ENCODE data around the gene SLC44A4. TPM values are rescaled to one million over a fixed set of nuclear protein-coding genes. Genes with fewer than 3 reads are reported as not detected.
"Not testable (repeated sequence)": the region's sequence is repeated elsewhere in the genome, so short reads cannot be mapped to it uniquely, and the experiment has no call there.

Gene SLC44A4
- total RNA-seq, 1 donor from 2014 or later = 5.9 TPM

DNA sequence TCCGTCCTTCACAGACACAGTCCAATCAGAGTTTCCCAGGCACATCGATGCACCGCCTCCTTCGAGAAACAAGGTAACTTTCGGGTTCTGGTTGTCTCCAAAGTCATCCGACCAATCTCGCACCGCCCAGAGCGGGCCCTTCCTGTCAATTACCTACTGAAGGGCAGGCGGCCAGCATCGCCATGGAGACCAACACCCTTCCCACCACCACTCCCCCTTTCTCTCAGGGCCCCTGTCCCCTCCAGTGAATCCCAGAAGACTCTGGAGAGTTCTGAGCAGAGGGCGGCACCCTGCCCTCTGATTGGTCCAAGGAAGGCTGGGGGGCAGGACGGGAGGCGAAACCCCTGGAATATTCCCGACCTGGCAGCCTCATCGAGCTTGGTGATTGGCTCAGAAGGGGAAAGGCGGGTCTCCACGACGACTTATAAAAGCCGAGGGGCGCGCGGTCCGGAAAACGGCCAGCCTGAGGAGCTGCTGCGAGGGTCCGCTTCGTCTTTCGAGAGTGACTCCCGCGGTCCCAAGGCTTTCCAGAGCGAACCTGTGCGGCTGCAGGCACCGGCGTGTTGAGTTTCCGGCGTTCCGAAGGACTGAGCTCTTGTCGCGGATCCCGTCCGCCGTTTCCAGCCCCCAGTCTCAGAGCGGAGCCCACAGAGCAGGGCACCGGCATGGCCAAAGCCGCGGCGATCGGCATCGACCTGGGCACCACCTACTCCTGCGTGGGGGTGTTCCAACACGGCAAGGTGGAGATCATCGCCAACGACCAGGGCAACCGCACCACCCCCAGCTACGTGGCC, 51.3 kb downstream of the SLC44A4 start, which contains the start of gene HSPA1B:
HSPA1B (plus strand) TSS at position 453 of the 794 bp plus-strand sequence; CDS start at position 666, 213 bp downstream.
- peak; percentile 100 for DNase-seq (ENCODE audit: extremely low spot score in 2 of 2)
- peak within 1 kb of the TSS; percentile 100 for H3K27ac ChIP-seq
- intact Hi-C loops (cut with DNase I) = no loop called here
- H3K36me3 ChIP-seq = peaks cover 0 to 5% of the 10 kb centered on the region in 2 donors
- H3K27me3 ChIP-seq = no peaks in the 10 kb centered on the region
- TF ChIP-seq, protein P1, sequence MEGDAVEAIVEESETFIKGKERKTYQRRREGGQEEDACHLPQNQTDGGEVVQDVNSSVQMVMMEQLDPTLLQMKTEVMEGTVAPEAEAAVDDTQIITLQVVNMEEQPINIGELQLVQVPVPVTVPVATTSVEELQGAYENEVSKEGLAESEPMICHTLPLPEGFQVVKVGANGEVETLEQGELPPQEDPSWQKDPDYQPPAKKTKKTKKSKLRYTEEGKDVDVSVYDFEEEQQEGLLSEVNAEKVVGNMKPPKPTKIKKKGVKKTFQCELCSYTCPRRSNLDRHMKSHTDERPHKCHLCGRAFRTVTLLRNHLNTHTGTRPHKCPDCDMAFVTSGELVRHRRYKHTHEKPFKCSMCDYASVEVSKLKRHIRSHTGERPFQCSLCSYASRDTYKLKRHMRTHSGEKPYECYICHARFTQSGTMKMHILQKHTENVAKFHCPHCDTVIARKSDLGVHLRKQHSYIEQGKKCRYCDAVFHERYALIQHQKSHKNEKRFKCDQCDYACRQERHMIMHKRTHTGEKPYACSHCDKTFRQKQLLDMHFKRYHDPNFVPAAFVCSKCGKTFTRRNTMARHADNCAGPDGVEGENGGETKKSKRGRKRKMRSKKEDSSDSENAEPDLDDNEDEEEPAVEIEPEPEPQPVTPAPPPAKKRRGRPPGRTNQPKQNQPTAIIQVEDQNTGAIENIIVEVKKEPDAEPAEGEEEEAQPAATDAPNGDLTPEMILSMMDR (IDR thresholded peaks at IDR 0.05) = peak in 2 of 3 experiments; percentile 25 to 31
- TF ChIP-seq POLR2AphosphoS5 (IDR thresholded peaks at IDR 0.05; ENCODE audit: insufficient read depth in 1 of 2, low read depth in 1 of 2) (peak; percentile 100), POLR2A (IDR thresholded peaks at IDR 0.05) (peak; percentile 100)
- H3K4me3 ChIP-seq = peak within 1 kb of the TSS; percentile 54 to 77
- H3K4me1 ChIP-seq = peaks cover 60% of the 10 kb centered on the region
- no peaks in the 10 kb centered on the region for H3K9me3 ChIP-seq

DNA sequence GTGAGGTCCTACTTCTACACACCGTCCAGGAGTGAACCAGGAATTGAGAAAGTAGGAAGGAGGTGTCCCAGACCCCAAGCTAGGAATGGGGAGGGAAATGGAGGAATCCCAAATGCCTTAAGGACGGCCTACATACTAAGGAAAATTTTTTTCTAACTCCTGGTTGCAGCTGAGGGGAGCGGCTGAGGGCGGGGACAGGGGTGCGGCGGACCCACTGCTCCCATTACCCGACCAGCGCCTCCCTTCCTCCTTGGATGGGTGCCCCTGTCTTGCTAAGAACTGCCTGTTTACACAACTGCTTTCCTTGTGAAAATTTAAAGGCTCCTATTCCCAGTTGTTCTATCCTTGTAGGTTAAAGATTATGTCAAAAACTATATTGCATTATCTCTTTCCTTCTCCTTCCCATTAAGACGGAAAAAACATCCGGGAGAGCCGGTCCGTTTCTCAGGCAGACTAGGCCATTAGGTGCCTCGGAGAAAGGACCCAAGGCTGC, 52.0 kb downstream of the SLC44A4 start:
- peak in 1 of 2 donors; percentile 65 for TF ChIP-seq POLR2A (IDR thresholded peaks at IDR 0.05)
- TF ChIP-seq, protein P1 (IDR thresholded peaks at IDR 0.05) = no peak
- peak in 1 of 2 donors; percentile 14 for TF ChIP-seq POLR2AphosphoS5 (IDR thresholded peaks at IDR 0.05; ENCODE audit: insufficient read depth in 1 of 2, low read depth in 1 of 2)
- peaks cover 57% of the 10 kb centered on the region for H3K4me1 ChIP-seq
- no peaks in the 10 kb centered on the region for H3K27me3 ChIP-seq

DNA sequence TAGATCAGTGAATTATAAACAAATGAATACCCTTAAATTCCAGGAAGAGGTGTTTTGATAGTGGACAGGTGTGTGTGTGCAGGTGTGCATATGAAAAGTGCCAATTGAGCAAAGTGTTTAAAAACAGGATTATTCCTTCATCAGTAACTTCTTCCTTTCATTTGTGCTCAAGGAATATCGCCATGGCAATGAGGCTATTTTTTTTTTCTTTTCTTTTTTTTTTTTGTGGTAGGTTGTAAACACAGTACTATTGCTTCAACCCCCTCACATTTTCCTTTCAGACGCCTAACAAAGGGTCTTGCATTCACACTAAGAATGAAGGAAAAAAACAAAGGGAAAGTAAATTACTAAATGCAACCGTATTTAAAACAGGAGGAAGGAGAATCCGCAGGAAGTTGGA, 53.2 kb downstream of the SLC44A4 start:
- TF ChIP-seq, protein P1 (IDR thresholded peaks at IDR 0.05) = no peak
- TF ChIP-seq POLR2A (IDR thresholded peaks at IDR 0.05) = no peak
- Histone ChIP-seq H3K4me3 (no peak overlapping the region), H3K27me3 (no peaks in the 10 kb centered on the region), H3K4me1 (peaks cover 55% of the 10 kb centered on the region), H3K36me3 (no peaks in the 10 kb centered on the region), H3K9me3 (no peaks in the 10 kb centered on the region), H3K27ac (peak overlapping the region; percentile 100)
- intact Hi-C loops (cut with DNase I) = no loop called here
- no peak for DNase-seq (ENCODE audit: extremely low spot score in 2 of 2)

More for the DNA sequence above, 52.0 kb downstream of the SLC44A4 start:
- Histone ChIP-seq H3K4me3 (peak overlapping the region; percentile 54 to 77), H3K36me3 (peaks cover 0 to 4% of the 10 kb centered on the region in 2 donors), H3K9me3 (no peaks in the 10 kb centered on the region), H3K27ac (peak overlapping the region; percentile 100)
- intact Hi-C loops (cut with DNase I) = no loop called here
- peak in 1 of 2 donors; percentile 98 for DNase-seq (ENCODE audit: extremely low spot score in 2 of 2)

DNA sequence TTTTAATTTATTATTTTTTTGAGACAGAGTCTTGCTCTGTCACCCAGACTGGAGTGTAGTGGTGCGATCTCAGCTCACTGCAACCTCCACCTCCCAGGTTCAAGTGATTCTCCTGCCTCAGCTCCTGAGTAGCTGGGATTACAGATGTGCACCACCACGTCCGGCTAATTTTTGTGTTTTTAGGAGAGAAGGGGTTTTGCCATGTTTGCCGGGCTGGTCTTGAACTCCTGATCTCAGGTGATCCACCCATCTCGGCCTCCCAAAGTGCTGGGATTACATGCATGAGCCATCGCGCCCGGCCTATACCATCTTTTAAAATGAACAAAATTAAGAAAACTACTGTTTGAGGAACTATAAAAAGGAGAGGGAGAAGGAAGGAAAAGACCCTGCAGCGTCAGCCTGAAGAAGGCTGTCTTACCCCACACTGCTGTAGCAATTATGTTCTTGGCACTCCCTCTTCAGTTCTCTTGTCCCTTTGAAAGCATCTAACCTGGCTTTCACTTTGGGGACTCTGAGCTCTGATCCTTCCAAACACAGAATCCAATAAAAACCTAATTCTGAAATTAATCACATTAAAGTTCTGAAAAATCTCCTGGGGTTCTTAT, 55.1 kb downstream of the SLC44A4 start:
- H3K36me3 ChIP-seq; intact Hi-C loops (cut with DNase I); DNase-seq (ENCODE audit: extremely low spot score in 2 of 2); H3K4me3 ChIP-seq; H3K27me3 ChIP-seq; H3K9me3 ChIP-seq: not testable (repeated sequence)
- Histone ChIP-seq H3K4me1 (peaks cover 73% of the 10 kb centered on the region), H3K27ac (peak overlapping the region; percentile 100)

DNA sequence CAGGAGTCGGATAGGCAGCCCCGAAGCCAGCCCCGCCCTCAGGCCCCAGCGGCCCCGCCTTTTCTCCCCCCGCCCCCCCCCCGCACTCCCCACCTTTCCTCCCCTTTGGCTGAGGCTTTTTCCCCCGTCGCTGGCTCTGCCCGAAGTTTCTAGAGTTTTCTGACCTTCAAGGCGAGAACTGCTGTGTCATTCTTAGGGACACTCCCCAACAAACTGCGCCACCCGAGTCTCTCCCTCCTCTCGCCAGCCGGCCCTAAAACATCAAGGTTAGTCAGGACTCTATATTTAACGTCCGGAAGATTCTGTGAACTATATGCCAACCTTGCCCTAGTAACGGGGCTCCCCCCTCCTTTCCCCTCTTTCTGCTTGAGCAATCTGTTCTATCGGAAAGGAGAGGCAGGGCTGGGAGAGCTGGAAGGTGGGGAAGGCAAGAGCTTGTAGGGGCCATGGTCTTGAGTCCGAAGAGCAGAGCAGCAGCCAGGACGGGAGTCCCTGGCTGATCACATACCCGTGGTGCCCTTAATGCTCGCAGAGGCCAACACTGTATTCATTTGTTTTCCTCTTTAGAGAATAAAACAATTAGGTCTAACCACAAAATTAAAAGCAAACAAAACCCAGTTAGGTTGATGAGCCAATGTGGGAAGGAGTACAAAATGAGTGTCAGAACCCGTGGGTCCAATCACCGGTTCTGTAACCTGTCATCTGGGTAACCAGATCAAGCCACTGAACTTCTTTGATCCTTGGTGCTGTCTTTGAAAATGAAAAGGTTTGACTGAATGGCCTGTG, 56.6 kb downstream of the SLC44A4 start:
- Histone ChIP-seq H3K4me1 (peaks cover 85% of the 10 kb centered on the region), H3K27ac (peak overlapping the region; percentile 100)
- intact Hi-C loops (cut with DNase I) = no loop called here

More for the DNA sequence above, 56.6 kb downstream of the SLC44A4 start:
- peak in 1 of 2 donors; percentile 97 for DNase-seq (ENCODE audit: extremely low spot score in 2 of 2)
- TF ChIP-seq, protein P1 (IDR thresholded peaks at IDR 0.05) = no peak
- peak; percentile 35 to 89 for TF ChIP-seq POLR2A (IDR thresholded peaks at IDR 0.05)
- peak; percentile 74 to 97 for TF ChIP-seq POLR2AphosphoS5 (IDR thresholded peaks at IDR 0.05; ENCODE audit: insufficient read depth in 1 of 2, low read depth in 1 of 2)
- H3K36me3 ChIP-seq = no peaks in the 10 kb centered on the region
- H3K4me3 ChIP-seq = peak overlapping the region; percentile 50 to 54
- no peaks in the 10 kb centered on the region for H3K9me3 ChIP-seq
- no peaks in the 10 kb centered on the region for H3K27me3 ChIP-seq

Data from vagina (tissue), 2 donors.